Left forelimb (tissue), 1 donor: ENCODE measurements around the gene AGRN.
"Not testable (repeated sequence)": the region's sequence is repeated elsewhere in the genome, so short reads cannot be mapped to it uniquely, and the experiment has no call there.

Source experiments
- DNase-seq: peaks from one replicate; pipeline ENCODE4 v3.0.0-alpha.2; 2018; ENCODE audit warnings: low spot score

Gene AGRN

GRCh38 chr1:1021010-1021919 lies 1.3 kb downstream of the AGRN start:
- no peak for DNase-seq

- no peak for DNase-seq
Observed at GRCh38 chr1:1021920-1022259, 2.0 kb downstream of the AGRN start.

- DNase-seq = no peak
Observed at GRCh38 chr1:1022302-1023009, 2.5 kb downstream of the AGRN start.

GRCh38 chr1:1023700-1024099 lies 3.8 kb downstream of the AGRN start:
- DNase-seq = no peak

GRCh38 chr1:1024149-1024770 lies 4.3 kb downstream of the AGRN start:
- no peak for DNase-seq

- no peak for DNase-seq
Observed at GRCh38 chr1:1024771-1025699, 5.1 kb downstream of the AGRN start.

GRCh38 chr1:1025730-1026129 lies 5.8 kb downstream of the AGRN start:
- no peak for DNase-seq

GRCh38 chr1:1026599-1027413 lies 6.9 kb downstream of the AGRN start:
- DNase-seq = no peak

- no peak for DNase-seq
Observed at GRCh38 chr1:1027791-1028190, 7.9 kb downstream of the AGRN start.

GRCh38 chr1:1030867-1031658 lies 11.1 kb downstream of the AGRN start:
- DNase-seq = not testable (repeated sequence)

- DNase-seq = no peak
Observed at GRCh38 chr1:1031659-1032235, 11.8 kb downstream of the AGRN start.

- no peak for DNase-seq
Observed at GRCh38 chr1:1032424-1032823, 12.5 kb downstream of the AGRN start.

- peak; percentile 84 for DNase-seq
Observed at GRCh38 chr1:1033009-1033587, 13.2 kb downstream of the AGRN start.

- no peak for DNase-seq
Observed at GRCh38 chr1:1033731-1034438, 14.0 kb downstream of the AGRN start.

GRCh38 chr1:1034439-1034781 lies 14.5 kb downstream of the AGRN start:
- no peak for DNase-seq

GRCh38 chr1:1035291-1035943 lies 15.5 kb downstream of the AGRN start:
- DNase-seq = no peak

GRCh38 chr1:1037366-1038327 lies 17.7 kb downstream of the AGRN start:
- no peak for DNase-seq
